Left lung (tissue), 10 donors: ENCODE results near the gene SPI1. TPM values are rescaled to one million over a fixed set of nuclear protein-coding genes. Genes with fewer than 3 reads are reported as not detected.

ENCODE experiments used
- ATAC-seq: fragments of 200-7000 bp; cut with Tn5 transposase; one replicate; pipeline ENCODE4 v1.9.1; 2020; ENCODE audit warnings: moderate library complexity
- DNase-seq, 4 donors: peaks; one replicate each; pipeline ENCODE4 v3.0.0-alpha.2; 2013 to 2020
- H3K27ac ChIP-seq, 2 donors: fragments of 200-600 bp; sonication (generic) in 1 of 2; one replicate each; pipeline versions ENCODE4 v1.5.0 to v1.8.0; 2020 to 2021
- H3K27me3 ChIP-seq, 2 donors: fragments of 200-600 bp; sonication (generic) in 1 of 2; one replicate each; pipeline versions ENCODE4 v1.5.0 to v1.8.0; 2020 to 2021
- H3K36me3 ChIP-seq, 2 donors: fragments of 200-600 bp; sonication (generic) in 1 of 2; one replicate each; pipeline versions ENCODE4 v1.5.0 to v1.8.0; 2020 to 2021
- H3K4me1 ChIP-seq, 2 donors: fragments of 200-600 bp; one replicate each; pipeline ENCODE4 v1.8.0; 2021
- H3K4me3 ChIP-seq, 2 donors: fragments of 200-600 bp; sonication (generic) in 1 of 2; one replicate each; pipeline versions ENCODE4 v1.5.0 to v1.8.0; 2020 to 2021; ENCODE audit warnings: mild to moderate bottlenecking in 1 of 2
- H3K9me3 ChIP-seq, 2 donors: fragments of 200-600 bp; sonication (generic) in 1 of 2; one replicate each; pipeline versions ENCODE4 v1.5.0 to v1.8.0; 2020 to 2021
- intact Hi-C, 2 donors: fragments of 100-400 bp; cut with DNase I; formaldehyde crosslinking; loops; one replicate each; pipeline versions ENCODE4 v1.11.2 to v1.14.2; 2022
- polyA plus RNA-seq, 6 donors: library from polyadenylated mRNA; unstranded; fragments of 120-200 nt; gene quantifications; one replicate each; pipeline ENCODE4 v1.2.1, GENCODE V29; 2013; ENCODE audit not compliant: insufficient read length in 6 of 6
- total RNA-seq, 2 donors: library from RNA; stranded (reverse); fragmentation: NEBNext Ultra II Directional; extraction: Animal tissue kit (Norgen Biotek cat#: 25700); gene quantifications; one replicate each; pipeline ENCODE4 v1.2.1, GENCODE V29; 2021
- TF ChIP-seq, protein P1 (sequence below), 2 donors: fragments of 200-600 bp; sonication (generic) in 1 of 2; IDR thresholded peaks; one replicate each; pipeline versions ENCODE4 v1.5.0 to v1.8.0; 2021; ENCODE audit warnings: antibody characterized with exemption in 2 of 2
- donor health status: DM: no; HTN: yes; CAD: no.
- donor health status: DM: no; HTN: no; CAD: no.

SPI1 gene
- total and polyA plus RNA-seq, 8 donors = 4.9 to 194 (median 6.2) TPM

DNA sequence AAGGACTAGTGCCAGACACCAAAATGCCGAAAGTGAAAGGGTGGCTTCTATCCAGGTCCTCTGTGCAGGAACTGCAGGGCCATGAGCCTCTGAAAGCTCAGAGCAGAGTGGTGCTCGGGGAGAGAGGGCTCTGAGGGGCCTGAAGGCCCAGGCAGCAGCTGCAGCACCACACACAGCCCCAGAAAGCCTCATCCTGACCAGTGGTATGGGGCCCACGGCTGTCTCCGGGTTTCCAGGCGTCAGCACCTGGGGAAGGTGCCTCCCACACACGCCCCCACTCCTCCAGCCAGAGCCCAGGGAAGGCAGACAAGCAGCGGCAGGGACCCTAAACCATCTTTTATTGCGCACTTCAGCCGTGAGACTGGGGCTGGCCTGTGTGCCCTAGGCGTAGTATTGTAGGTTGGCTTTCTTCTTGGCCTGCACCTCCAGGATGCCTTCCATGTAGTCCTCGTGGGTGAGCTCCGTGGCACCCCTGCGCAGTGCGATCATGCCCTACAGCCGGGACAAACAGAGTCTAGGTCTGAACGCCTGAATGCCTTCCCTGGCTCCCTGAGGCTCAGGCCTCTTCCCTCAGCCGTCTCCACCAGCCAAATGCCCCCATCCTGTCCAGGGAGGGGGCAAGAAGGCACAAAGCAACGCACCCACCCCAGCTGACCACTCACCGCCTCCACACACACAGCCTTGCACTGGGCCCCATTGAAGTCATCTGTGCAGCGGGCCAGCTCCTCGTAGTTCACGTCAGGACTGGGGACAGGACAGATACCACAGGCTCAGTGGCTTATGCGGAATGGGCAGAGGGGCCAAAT is 40.3 kb upstream of the SPI1 start:
- H3K4me3 ChIP-seq = no peak overlapping the region
- no peak for ATAC-seq
- no peaks in the 10 kb centered on the region for H3K27me3 ChIP-seq

DNA sequence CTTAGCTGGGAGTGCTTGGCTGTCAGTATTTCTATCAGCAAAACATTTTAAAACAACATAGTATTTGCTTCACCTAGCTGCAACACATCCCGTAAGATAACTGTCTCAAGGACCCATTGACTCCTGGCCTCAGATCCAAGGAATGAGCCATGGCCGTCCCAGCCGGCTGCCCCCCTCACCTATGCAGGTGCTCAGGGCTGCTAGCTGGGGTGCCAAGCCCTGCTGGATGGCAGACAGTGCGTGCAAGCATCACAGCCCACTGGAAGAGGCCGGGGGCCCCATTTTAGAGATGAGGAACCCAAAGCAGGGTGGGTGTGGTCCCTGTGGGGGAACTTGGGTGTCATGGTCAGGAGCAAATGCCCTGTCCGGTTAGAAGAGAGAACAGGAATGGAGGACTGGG is 39.4 kb upstream of the SPI1 start:
- DNase-seq = no peak
- no peak overlapping the region for H3K4me3 ChIP-seq
- H3K27me3 ChIP-seq = no peaks in the 10 kb centered on the region
- no peaks in the 10 kb centered on the region for H3K9me3 ChIP-seq
- intact Hi-C loops = no loop called here
- TF ChIP-seq, protein P1, sequence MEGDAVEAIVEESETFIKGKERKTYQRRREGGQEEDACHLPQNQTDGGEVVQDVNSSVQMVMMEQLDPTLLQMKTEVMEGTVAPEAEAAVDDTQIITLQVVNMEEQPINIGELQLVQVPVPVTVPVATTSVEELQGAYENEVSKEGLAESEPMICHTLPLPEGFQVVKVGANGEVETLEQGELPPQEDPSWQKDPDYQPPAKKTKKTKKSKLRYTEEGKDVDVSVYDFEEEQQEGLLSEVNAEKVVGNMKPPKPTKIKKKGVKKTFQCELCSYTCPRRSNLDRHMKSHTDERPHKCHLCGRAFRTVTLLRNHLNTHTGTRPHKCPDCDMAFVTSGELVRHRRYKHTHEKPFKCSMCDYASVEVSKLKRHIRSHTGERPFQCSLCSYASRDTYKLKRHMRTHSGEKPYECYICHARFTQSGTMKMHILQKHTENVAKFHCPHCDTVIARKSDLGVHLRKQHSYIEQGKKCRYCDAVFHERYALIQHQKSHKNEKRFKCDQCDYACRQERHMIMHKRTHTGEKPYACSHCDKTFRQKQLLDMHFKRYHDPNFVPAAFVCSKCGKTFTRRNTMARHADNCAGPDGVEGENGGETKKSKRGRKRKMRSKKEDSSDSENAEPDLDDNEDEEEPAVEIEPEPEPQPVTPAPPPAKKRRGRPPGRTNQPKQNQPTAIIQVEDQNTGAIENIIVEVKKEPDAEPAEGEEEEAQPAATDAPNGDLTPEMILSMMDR (IDR thresholded peaks at IDR 0.05) = no peak
- no peak for ATAC-seq
- H3K4me1 ChIP-seq = peaks cover 14 to 35% of the 10 kb centered on the region in 2 donors
- no peak overlapping the region for H3K27ac ChIP-seq
- H3K36me3 ChIP-seq = peaks cover 0 to 99% of the 10 kb centered on the region in 2 donors

More for the DNA sequence above, 40.3 kb upstream of the SPI1 start:
- Histone ChIP-seq H3K27ac (no peak overlapping the region), H3K36me3 (peaks cover 0 to 99% of the 10 kb centered on the region in 2 donors), H3K4me1 (peaks cover 14 to 31% of the 10 kb centered on the region in 2 donors), H3K9me3 (no peaks in the 10 kb centered on the region)
- TF ChIP-seq, protein P1 (IDR thresholded peaks at IDR 0.05) = no peak
- DNase-seq = no peak
- intact Hi-C loops = no loop called here

DNA sequence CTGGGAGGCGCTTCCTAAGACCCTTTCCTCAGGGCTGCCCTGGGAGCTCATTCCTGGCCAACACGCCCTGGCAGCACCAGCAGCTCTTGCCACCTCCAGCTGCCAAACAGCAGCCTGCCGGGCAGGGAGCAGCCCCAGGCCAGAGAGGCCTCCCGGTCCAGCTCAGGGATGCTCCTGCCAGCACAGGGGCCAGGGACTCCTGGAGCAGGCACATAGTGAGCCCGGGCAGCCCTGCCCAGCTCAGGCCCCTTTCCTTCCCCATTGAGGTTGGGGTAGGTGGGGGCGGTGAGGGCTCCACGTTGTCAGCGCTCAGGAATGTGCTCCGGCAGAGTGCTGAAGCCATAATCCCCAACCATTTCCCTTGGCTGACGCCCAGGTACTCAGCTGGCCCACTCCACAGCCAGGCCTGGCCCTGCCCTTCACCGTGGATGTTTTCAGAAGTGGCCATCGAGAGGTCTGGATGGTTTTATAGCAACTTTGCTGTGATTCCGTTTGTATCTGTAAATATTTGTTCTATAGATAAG is 37.7 kb upstream of the SPI1 start:
- ATAC-seq = peak; percentile 90
- peaks cover 14 to 48% of the 10 kb centered on the region in 2 donors for H3K4me1 ChIP-seq
- H3K9me3 ChIP-seq = no peaks in the 10 kb centered on the region
- DNase-seq = peak; percentile 61 to 90 (median 89)
- H3K36me3 ChIP-seq = peaks cover 0 to 99% of the 10 kb centered on the region in 2 donors
- no peaks in the 10 kb centered on the region for H3K27me3 ChIP-seq
- TF ChIP-seq, protein P1 (IDR thresholded peaks at IDR 0.05) = no peak
- H3K27ac ChIP-seq = peak overlapping the region; percentile 77 to 79
- intact Hi-C loops = no loop called here
- no peak overlapping the region for H3K4me3 ChIP-seq

DNA sequence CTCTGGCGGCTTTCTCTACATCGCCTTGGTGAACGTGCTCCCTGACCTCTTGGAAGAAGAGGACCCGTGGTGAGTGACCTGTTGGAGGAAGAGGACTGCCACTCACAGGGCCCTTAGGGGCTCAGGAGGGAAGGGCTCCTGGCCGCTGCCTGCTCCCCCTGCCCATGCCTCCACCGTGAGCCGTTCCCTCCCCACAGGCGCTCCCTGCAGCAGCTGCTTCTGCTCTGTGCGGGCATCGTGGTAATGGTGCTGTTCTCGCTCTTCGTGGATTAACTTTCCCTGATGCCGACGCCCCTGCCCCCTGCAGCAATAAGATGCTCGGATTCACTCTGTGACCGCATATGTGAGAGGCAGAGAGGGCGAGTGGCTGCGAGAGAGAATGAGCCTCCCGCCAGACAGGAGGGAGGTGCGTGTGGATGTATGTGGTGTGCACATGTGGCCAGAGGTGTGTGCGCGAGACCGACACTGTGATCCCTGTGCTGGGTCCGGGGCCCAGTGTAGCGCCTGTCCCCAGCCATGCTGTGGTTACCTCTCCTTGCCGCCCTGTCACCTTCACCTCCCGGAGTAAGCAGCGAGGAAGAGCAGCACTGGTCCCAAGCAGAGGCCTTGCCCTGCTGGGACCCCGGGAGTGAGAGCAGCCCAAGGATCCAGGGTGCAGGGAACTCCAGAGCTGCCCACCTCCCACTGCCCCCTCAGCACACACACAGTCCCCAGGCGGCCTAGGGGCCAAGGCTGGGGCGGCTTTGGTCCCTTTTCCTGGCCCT is 36.9 kb upstream of the SPI1 start:
- no peaks in the 10 kb centered on the region for H3K9me3 ChIP-seq
- peak overlapping the region; percentile 77 to 79 for H3K27ac ChIP-seq
- H3K36me3 ChIP-seq = peaks cover 0 to 99% of the 10 kb centered on the region in 2 donors
- no peak overlapping the region for H3K4me3 ChIP-seq
- TF ChIP-seq, protein P1 (IDR thresholded peaks at IDR 0.05) = no peak
- ATAC-seq (no peak), DNase-seq (no peak)
- peaks cover 14 to 55% of the 10 kb centered on the region in 2 donors for H3K4me1 ChIP-seq
- intact Hi-C loops = no loop called here
- no peaks in the 10 kb centered on the region for H3K27me3 ChIP-seq

DNA sequence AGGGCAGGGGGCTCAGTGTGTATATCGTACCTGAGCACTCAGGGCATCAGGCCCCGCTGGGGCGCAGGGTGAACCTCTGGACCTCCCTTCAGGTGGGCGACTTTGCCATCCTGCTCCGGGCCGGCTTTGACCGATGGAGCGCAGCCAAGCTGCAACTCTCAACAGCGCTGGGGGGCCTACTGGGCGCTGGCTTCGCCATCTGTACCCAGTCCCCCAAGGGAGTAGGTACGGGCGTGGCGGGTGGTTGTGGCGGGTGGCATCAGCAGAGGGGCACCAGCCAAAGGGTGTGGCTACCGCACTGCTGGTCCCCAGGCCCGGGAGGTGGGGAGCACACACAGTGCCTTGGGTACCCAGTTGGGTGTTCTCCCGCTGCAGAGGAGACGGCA is 36.3 kb upstream of the SPI1 start:
- intact Hi-C loops = no loop called here
- Histone ChIP-seq H3K4me3 (no peak overlapping the region), H3K27ac (peak overlapping the region in 1 of 2 donors; percentile 55), H3K9me3 (no peaks in the 10 kb centered on the region), H3K4me1 (peaks cover 14 to 60% of the 10 kb centered on the region in 2 donors), H3K27me3 (no peaks in the 10 kb centered on the region), H3K36me3 (peaks cover 0 to 96% of the 10 kb centered on the region in 2 donors)
- peak in 1 of 4 donors; percentile 81 for DNase-seq
- ATAC-seq = no peak
- TF ChIP-seq, protein P1 (IDR thresholded peaks at IDR 0.05) = no peak
